ENCODE results near the gene ANXA1.

Gene ANXA1

DNA sequence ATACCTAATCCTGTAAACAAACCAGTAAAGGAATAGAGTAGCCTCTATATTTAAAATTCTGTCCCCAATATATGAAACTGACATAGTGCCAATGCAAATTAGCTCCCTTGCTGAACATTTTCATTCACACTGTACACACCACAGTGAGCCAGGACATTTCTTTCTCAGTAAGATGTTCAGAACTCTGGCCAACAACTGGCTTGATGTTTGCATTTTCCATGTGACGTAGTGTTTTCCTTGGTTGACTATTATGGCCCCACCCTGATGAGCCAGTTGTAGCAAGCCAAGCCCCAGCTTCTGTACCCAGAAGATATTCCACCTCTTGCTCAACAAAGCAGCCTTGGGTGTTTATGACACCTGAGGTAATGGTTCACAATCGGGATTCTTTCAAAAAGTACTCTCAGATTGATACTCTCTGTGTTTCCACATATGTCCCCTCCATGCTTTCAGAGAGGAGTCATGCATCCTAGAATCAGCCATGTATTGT lies 17.7 kb upstream of the ANXA1 start:
- no peak overlapping the region for H2BK15ac ChIP-seq (replicated peaks; ENCODE audit: low read depth)
- H2AK5ac ChIP-seq (ENCODE audit: low read length), result no peak overlapping the region
- H3K4me3 ChIP-seq (ENCODE audit: low read length), result no peak overlapping the region
- H3K9ac ChIP-seq (ENCODE audit: low read length), result no peak overlapping the region
- no peak overlapping the region for H2BK5ac ChIP-seq (ENCODE audit: low read length)
- H3K18ac ChIP-seq (ENCODE audit: low read length), result no peak overlapping the region
- H3K4me2 ChIP-seq (ENCODE audit: low read length), result no peak overlapping the region
- H3K36me3 ChIP-seq (ENCODE audit: control insufficient read depth, insufficient read depth, low read length), result no peaks in the 10 kb centered on the region
- H3K56ac ChIP-seq (ENCODE audit: low read length), result no peak overlapping the region
- no peaks in the 10 kb centered on the region for H3K27me3 ChIP-seq (ENCODE audit: insufficient read depth, low read length, poor library complexity)
- no peak for DNase-seq
- H4K5ac ChIP-seq (ENCODE audit: low read length), result no peak overlapping the region
- no peak overlapping the region for H3K4ac ChIP-seq (ENCODE audit: low read depth, low read length)
- H3K79me2 ChIP-seq (ENCODE audit: control insufficient read depth, insufficient read depth, low read length), result no peaks in the 10 kb centered on the region
- no peak overlapping the region for H2BK120ac ChIP-seq (ENCODE audit: low read depth, low read length)
- H3K4me1 ChIP-seq (ENCODE audit: control insufficient read depth, low read depth, low read length), result no peaks in the 10 kb centered on the region
- H4K8ac ChIP-seq (ENCODE audit: low read depth, low read length), result no peak overlapping the region
- H3K27ac ChIP-seq (ENCODE audit: low read depth, low read length), result no peak overlapping the region
- whole genome bisulfite sequencing (ENCODE audit: extremely low coverage, insufficient coverage, low lambda C conversion rate), result no CpG with 5 or more reads among the region's 2 CpGs
- H3K23ac ChIP-seq (ENCODE audit: low read length), result no peak overlapping the region
- H3K79me1 ChIP-seq (ENCODE audit: low read length), result no peaks in the 10 kb centered on the region

DNA sequence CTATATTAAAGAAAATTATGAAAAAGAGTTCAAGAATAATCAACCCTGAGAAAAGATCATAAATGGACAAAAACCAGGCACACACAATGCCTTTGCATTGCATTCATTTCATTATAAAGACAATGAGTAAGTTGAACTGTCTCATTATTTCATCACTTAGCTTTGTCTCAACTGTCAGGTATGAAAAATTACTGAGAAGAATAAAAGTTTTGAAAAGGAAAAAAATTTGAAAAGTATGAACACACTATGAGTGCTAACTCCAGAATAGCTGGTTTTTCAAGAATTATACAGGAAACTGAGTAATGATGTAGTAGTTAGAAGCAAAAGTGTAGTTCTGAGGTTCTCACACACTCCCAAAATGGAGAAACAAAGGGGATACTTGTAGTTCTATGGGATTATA lies 16.3 kb upstream of the ANXA1 start:
- Histone ChIP-seq H3K23ac (ENCODE audit: low read length) (no peak overlapping the region), H4K5ac (ENCODE audit: low read length) (no peak overlapping the region), H3K4me1 (ENCODE audit: control insufficient read depth, low read depth, low read length) (no peaks in the 10 kb centered on the region), H3K9ac (ENCODE audit: low read length) (no peak overlapping the region), H2BK120ac (ENCODE audit: low read depth, low read length) (no peak overlapping the region), H3K79me2 (ENCODE audit: control insufficient read depth, insufficient read depth, low read length) (no peaks in the 10 kb centered on the region), H2BK5ac (ENCODE audit: low read length) (no peak overlapping the region), H4K8ac (ENCODE audit: low read depth, low read length) (no peak overlapping the region), H3K56ac (ENCODE audit: low read length) (no peak overlapping the region), H3K4me3 (ENCODE audit: low read length) (no peak overlapping the region), H3K18ac (ENCODE audit: low read length) (no peak overlapping the region), H3K4ac (ENCODE audit: low read depth, low read length) (no peak overlapping the region), H3K27me3 (ENCODE audit: insufficient read depth, low read length, poor library complexity) (no peaks in the 10 kb centered on the region), H3K4me2 (ENCODE audit: low read length) (no peak overlapping the region), H3K27ac (ENCODE audit: low read depth, low read length) (no peak overlapping the region), H2AK5ac (ENCODE audit: low read length) (no peak overlapping the region), H2BK15ac (replicated peaks; ENCODE audit: low read depth) (no peak overlapping the region), H3K79me1 (ENCODE audit: low read length) (no peaks in the 10 kb centered on the region), H3K36me3 (ENCODE audit: control insufficient read depth, insufficient read depth, low read length) (no peaks in the 10 kb centered on the region)
- no peak for DNase-seq

DNA sequence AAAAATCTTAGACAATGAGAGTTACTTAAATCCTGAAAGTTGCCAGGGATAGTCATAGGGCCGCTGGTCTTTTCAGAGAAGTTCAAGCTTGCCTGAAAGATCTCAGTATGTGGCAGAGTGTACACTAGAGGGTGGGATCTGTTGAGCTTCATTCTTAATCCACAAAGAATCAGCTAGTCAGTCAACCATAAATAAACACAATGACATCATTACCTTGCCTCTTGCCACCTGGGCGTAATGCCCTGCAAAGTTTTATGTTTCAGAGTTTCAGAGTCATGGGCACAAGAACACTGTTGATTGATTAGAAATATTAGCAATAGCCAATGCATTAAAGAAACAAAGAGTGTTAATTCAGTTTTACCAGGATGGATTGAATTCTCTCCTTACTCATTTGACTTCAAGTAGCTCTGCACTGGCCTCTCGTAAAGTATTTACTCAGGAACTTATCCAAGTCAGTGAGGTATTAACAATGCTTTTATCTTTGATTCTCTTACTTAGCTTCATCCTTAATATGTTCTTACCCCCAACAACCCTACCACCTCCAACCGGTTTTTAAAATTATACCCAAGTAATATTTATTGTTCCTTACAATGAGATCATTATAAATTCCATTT lies 14.3 kb upstream of the ANXA1 start:
- DNase-seq, result no peak
- WGBS (ENCODE audit: extremely low coverage, insufficient coverage, low lambda C conversion rate), result 100% methylated on average over 1 of the region's 4 CpGs
- Histone ChIP-seq H2BK15ac (replicated peaks; ENCODE audit: low read depth) (peak overlapping the region; percentile 59), H4K5ac (ENCODE audit: low read length) (no peak overlapping the region), H3K36me3 (ENCODE audit: control insufficient read depth, insufficient read depth, low read length) (no peaks in the 10 kb centered on the region), H3K4me3 (ENCODE audit: low read length) (no peak overlapping the region), H3K27ac (ENCODE audit: low read depth, low read length) (no peak overlapping the region), H3K4me2 (ENCODE audit: low read length) (no peak overlapping the region), H3K4me1 (ENCODE audit: control insufficient read depth, low read depth, low read length) (no peaks in the 10 kb centered on the region), H3K56ac (ENCODE audit: low read length) (no peak overlapping the region), H2BK5ac (ENCODE audit: low read length) (no peak overlapping the region), H3K18ac (ENCODE audit: low read length) (no peak overlapping the region), H3K9ac (ENCODE audit: low read length) (no peak overlapping the region), H2BK120ac (ENCODE audit: low read depth, low read length) (no peak overlapping the region), H4K8ac (ENCODE audit: low read depth, low read length) (no peak overlapping the region), H3K4ac (ENCODE audit: low read depth, low read length) (no peak overlapping the region), H3K79me1 (ENCODE audit: low read length) (no peaks in the 10 kb centered on the region), H2AK5ac (ENCODE audit: low read length) (no peak overlapping the region), H3K79me2 (ENCODE audit: control insufficient read depth, insufficient read depth, low read length) (no peaks in the 10 kb centered on the region), H3K23ac (ENCODE audit: low read length) (no peak overlapping the region), H3K27me3 (ENCODE audit: insufficient read depth, low read length, poor library complexity) (no peaks in the 10 kb centered on the region)

DNA sequence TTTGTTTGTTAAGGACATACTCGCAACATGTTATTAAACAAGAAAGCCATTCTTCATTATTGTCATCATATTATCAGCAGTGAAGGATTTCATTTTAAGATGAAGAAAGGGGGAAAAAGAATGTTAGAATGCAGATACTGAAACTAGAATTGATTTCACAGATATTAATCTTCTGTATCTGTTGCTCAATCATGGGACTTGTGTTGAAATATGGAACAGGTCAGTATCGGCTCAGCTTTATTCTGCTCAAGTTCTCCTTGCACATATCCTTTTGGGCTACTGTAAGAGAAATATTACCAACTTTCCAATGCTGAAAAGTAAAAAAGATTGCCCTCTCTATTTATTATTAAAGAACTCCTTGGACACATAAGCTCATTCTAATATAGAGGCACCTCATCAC lies 13.8 kb upstream of the ANXA1 start:
- no peak overlapping the region for H3K23ac ChIP-seq (ENCODE audit: low read length)
- H3K56ac ChIP-seq (ENCODE audit: low read length), result no peak overlapping the region
- no peaks in the 10 kb centered on the region for H3K4me1 ChIP-seq (ENCODE audit: control insufficient read depth, low read depth, low read length)
- no peak overlapping the region for H3K4me3 ChIP-seq (ENCODE audit: low read length)
- no peak overlapping the region for H2BK5ac ChIP-seq (ENCODE audit: low read length)
- H3K79me1 ChIP-seq (ENCODE audit: low read length), result no peaks in the 10 kb centered on the region
- no peak overlapping the region for H3K9ac ChIP-seq (ENCODE audit: low read length)
- no peak overlapping the region for H2BK120ac ChIP-seq (ENCODE audit: low read depth, low read length)
- H2BK15ac ChIP-seq (replicated peaks; ENCODE audit: low read depth), result no peak overlapping the region
- no peaks in the 10 kb centered on the region for H3K27me3 ChIP-seq (ENCODE audit: insufficient read depth, low read length, poor library complexity)
- H3K4me2 ChIP-seq (ENCODE audit: low read length), result no peak overlapping the region
- H4K8ac ChIP-seq (ENCODE audit: low read depth, low read length), result no peak overlapping the region
- WGBS (ENCODE audit: extremely low coverage, insufficient coverage, low lambda C conversion rate), result no CpG with 5 or more reads among the region's 2 CpGs
- H4K5ac ChIP-seq (ENCODE audit: low read length), result no peak overlapping the region
- no peak overlapping the region for H3K27ac ChIP-seq (ENCODE audit: low read depth, low read length)
- H3K79me2 ChIP-seq (ENCODE audit: control insufficient read depth, insufficient read depth, low read length), result no peaks in the 10 kb centered on the region
- H3K18ac ChIP-seq (ENCODE audit: low read length), result no peak overlapping the region
- H3K36me3 ChIP-seq (ENCODE audit: control insufficient read depth, insufficient read depth, low read length), result no peaks in the 10 kb centered on the region
- DNase-seq, result no peak
- H3K4ac ChIP-seq (ENCODE audit: low read depth, low read length), result no peak overlapping the region
- H2AK5ac ChIP-seq (ENCODE audit: low read length), result no peak overlapping the region

DNA sequence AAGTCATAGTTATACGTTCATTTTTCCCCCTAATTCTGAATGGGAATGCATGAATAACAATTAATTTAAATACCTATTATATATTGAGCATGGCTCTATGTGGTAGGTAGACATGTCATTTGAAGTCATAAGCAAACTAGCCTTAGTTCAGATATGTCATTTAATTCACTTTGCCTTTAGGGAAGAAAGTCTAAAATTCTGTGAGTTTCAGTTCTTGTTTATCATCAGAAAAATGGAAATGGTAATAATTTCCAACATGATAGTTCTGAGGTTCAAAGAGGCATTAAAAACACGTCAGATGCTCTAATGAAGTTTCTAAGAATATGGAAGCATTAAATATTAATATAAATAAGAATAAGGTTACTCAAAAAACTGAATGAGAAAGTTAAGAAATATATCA lies 13.1 kb upstream of the ANXA1 start:
- H3K4ac ChIP-seq (ENCODE audit: low read depth, low read length), result no peak overlapping the region
- H2BK15ac ChIP-seq (replicated peaks; ENCODE audit: low read depth), result no peak overlapping the region
- no peaks in the 10 kb centered on the region for H3K79me1 ChIP-seq (ENCODE audit: low read length)
- H3K23ac ChIP-seq (ENCODE audit: low read length), result no peak overlapping the region
- DNase-seq, result no peak
- H3K56ac ChIP-seq (ENCODE audit: low read length), result no peak overlapping the region
- H2AK5ac ChIP-seq (ENCODE audit: low read length), result no peak overlapping the region
- no peak overlapping the region for H3K9ac ChIP-seq (ENCODE audit: low read length)
- no peaks in the 10 kb centered on the region for H3K36me3 ChIP-seq (ENCODE audit: control insufficient read depth, insufficient read depth, low read length)
- no peak overlapping the region for H3K18ac ChIP-seq (ENCODE audit: low read length)
- no peaks in the 10 kb centered on the region for H3K4me1 ChIP-seq (ENCODE audit: control insufficient read depth, low read depth, low read length)
- H4K5ac ChIP-seq (ENCODE audit: low read length), result no peak overlapping the region
- H3K4me3 ChIP-seq (ENCODE audit: low read length), result no peak overlapping the region
- no peak overlapping the region for H2BK5ac ChIP-seq (ENCODE audit: low read length)
- H4K8ac ChIP-seq (ENCODE audit: low read depth, low read length), result no peak overlapping the region
- WGBS (ENCODE audit: extremely low coverage, insufficient coverage, low lambda C conversion rate), result 100% methylated on average over 1 of the region's 2 CpGs
- no peak overlapping the region for H3K4me2 ChIP-seq (ENCODE audit: low read length)
- H3K27me3 ChIP-seq (ENCODE audit: insufficient read depth, low read length, poor library complexity), result no peaks in the 10 kb centered on the region
- H3K27ac ChIP-seq (ENCODE audit: low read depth, low read length), result no peak overlapping the region
- no peak overlapping the region for H2BK120ac ChIP-seq (ENCODE audit: low read depth, low read length)
- no peaks in the 10 kb centered on the region for H3K79me2 ChIP-seq (ENCODE audit: control insufficient read depth, insufficient read depth, low read length)

DNA sequence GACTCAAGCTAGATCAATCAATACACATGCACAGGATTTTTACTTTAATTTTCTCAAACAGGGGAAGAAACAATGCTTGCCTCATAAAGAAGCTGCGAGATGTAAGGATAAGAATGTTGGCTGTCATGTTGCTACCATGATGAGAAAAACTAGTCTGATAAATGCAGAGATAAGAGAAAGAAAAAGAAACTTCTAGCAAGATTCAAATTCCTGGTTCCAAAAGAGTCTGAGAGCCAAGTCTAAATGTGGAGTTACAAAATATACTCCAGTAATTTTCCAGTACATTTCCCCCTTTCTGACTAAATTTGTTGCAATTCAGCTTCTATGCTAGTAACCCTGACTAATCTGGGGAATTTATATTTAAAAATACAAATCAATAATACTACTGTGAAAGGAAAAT lies 10.4 kb upstream of the ANXA1 start:
- no peak overlapping the region for H2BK120ac ChIP-seq (ENCODE audit: low read depth, low read length)
- no peaks in the 10 kb centered on the region for H3K4me1 ChIP-seq (ENCODE audit: control insufficient read depth, low read depth, low read length)
- no peaks in the 10 kb centered on the region for H3K79me1 ChIP-seq (ENCODE audit: low read length)
- no peak overlapping the region for H3K56ac ChIP-seq (ENCODE audit: low read length)
- H3K27me3 ChIP-seq (ENCODE audit: insufficient read depth, low read length, poor library complexity), result no peaks in the 10 kb centered on the region
- H3K4ac ChIP-seq (ENCODE audit: low read depth, low read length), result no peak overlapping the region
- no peak overlapping the region for H2AK5ac ChIP-seq (ENCODE audit: low read length)
- H2BK5ac ChIP-seq (ENCODE audit: low read length), result peak overlapping the region; percentile 47
- H3K79me2 ChIP-seq (ENCODE audit: control insufficient read depth, insufficient read depth, low read length), result no peaks in the 10 kb centered on the region
- no peak overlapping the region for H3K9ac ChIP-seq (ENCODE audit: low read length)
- H3K27ac ChIP-seq (ENCODE audit: low read depth, low read length), result no peak overlapping the region
- no CpG with 5 or more reads among the region's 1 CpG for WGBS (ENCODE audit: extremely low coverage, insufficient coverage, low lambda C conversion rate)
- no peak overlapping the region for H3K18ac ChIP-seq (ENCODE audit: low read length)
- H3K4me3 ChIP-seq (ENCODE audit: low read length), result no peak overlapping the region
- no peak for DNase-seq
- H3K36me3 ChIP-seq (ENCODE audit: control insufficient read depth, insufficient read depth, low read length), result no peaks in the 10 kb centered on the region
- H3K4me2 ChIP-seq (ENCODE audit: low read length), result no peak overlapping the region
- peak overlapping the region; percentile 36 for H2BK15ac ChIP-seq (replicated peaks; ENCODE audit: low read depth)
- H4K5ac ChIP-seq (ENCODE audit: low read length), result no peak overlapping the region
- no peak overlapping the region for H3K23ac ChIP-seq (ENCODE audit: low read length)
- no peak overlapping the region for H4K8ac ChIP-seq (ENCODE audit: low read depth, low read length)
